Smooth muscle cell (in vitro differentiated cells): ENCODE data around the gene PRKCA. TPM values are rescaled to one million over a fixed set of nuclear protein-coding genes. Genes with fewer than 3 reads are reported as not detected.

Experiments used
- DNase-seq: peaks from one replicate; lab custom pipeline; 2025; ENCODE audit not compliant: unreplicated experiment; lab: John Stamatoyannopoulos, UW
- H2AFZ ChIP-seq: fragments of 200-600 bp; sonication (generic); 2 replicates; pipeline ENCODE4 v1.6.0; 2016; ENCODE audit warnings: antibody characterized with exemption, low read depth, mild to moderate bottlenecking
- H3F3A ChIP-seq: fragments of 200-600 bp; sonication (generic); 2 replicates; pipeline ENCODE4 v1.6.0; 2017; ENCODE audit warnings: antibody characterized with exemption, low read depth
- H3K27ac ChIP-seq: fragments of 200-600 bp; sonication (generic); 2 replicates; pipeline ENCODE4 v1.5.1; 2016; ENCODE audit warnings: low read depth, mild to moderate bottlenecking
- H3K27me3 ChIP-seq: fragments of 200-600 bp; sonication (generic); 2 replicates; pipeline ENCODE4 v1.6.1; 2016; ENCODE audit warnings: low read depth, mild to moderate bottlenecking
- H3K36me3 ChIP-seq: fragments of 200-600 bp; sonication (generic); 2 replicates; pipeline ENCODE4 v1.5.1; 2016; ENCODE audit warnings: low read depth
- H3K4me1 ChIP-seq: fragments of 200-600 bp; sonication (generic); 2 replicates; pipeline ENCODE4 v1.5.1; 2016; ENCODE audit warnings: low read depth
- H3K4me2 ChIP-seq: fragments of 200-600 bp; sonication (generic); 2 replicates; pipeline ENCODE4 v1.6.0; 2016; ENCODE audit warnings: mild to moderate bottlenecking
- H3K4me3 ChIP-seq: fragments of 200-600 bp; sonication (generic); 2 replicates; pipeline ENCODE4 v1.5.1; 2016; ENCODE audit warnings: mild to moderate bottlenecking
- H3K79me2 ChIP-seq: fragments of 200-600 bp; sonication (generic); 2 replicates; pipeline ENCODE4 v1.6.0; 2016; ENCODE audit warnings: low read depth, mild to moderate bottlenecking
- H3K9ac ChIP-seq: fragments of 200-600 bp; sonication (generic); 2 replicates; pipeline ENCODE4 v1.6.0; 2016; ENCODE audit warnings: low read depth
- H3K9me3 ChIP-seq: fragments of 200-600 bp; sonication (generic); replicated peaks from 2 replicates; pipeline ENCODE4 v1.5.1; 2016; ENCODE audit warnings: low read depth
- H4K20me1 ChIP-seq: fragments of 200-600 bp; sonication (generic); 2 replicates; pipeline ENCODE4 v1.6.0; 2016; ENCODE audit warnings: low read depth
- CTCF ChIP-seq: fragments of 200-600 bp; sonication (generic); IDR thresholded peaks from 2 replicates; pipeline ENCODE4 v1.5.1; 2017; ENCODE audit warnings: borderline replicate concordance, mild to moderate bottlenecking, antibody characterized with exemption; ENCODE audit not compliant: insufficient read depth, poor library complexity, severe bottlenecking
- WGBS: methylation state at CpG from one replicate; pipeline ENCODE4 v1.1.7; 2016; ENCODE audit warnings: low lambda C conversion rate; 5-methylcytosine and 5-hydroxymethylcytosine counted together
- polyA plus RNA-seq: library from polyadenylated mRNA; unstranded; fragments of >200 nt; fragmentation: Nextera tagmentation; extraction: Ambion mirVana; gene quantifications from 2 replicates; pipeline ENCODE4 v1.2.1, GENCODE V29; 2016
- total RNA-seq: library from RNA; depleted of rRNA; stranded (reverse); fragments of >200 nt; gene quantifications from 2 replicates; pipeline ENCODE4 v1.2.3, GENCODE V29; 2014

The PRKCA gene
- total and polyA plus RNA-seq, 2 experiments from 2014 or later, result 0.78 to 7.1 TPM

DNA sequence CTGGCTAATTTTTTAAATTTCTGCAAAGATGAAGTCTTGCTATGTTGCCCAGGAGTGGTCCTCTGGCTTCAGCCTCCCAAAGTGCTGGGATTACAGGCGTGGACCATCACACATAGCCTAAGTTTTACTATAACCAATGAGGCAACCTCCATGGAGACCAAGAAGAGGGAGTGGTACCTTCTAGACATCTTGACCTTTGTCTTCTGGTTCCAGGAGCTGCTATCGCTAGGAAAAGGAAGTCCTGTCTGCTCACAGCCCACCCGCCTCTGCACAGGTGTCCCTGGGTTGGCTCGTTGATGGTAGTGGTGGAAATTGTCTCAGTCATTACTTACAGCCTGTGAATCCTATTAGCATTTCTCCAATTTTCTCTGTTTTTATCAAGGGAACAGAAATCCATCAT lies 169.7 kb downstream of the PRKCA start:
- Histone ChIP-seq H3K27me3 (no peaks in the 10 kb centered on the region), H3F3A (peaks cover 4% of the 10 kb centered on the region), H3K9me3 (no peaks in the 10 kb centered on the region), H3K79me2 (no peaks in the 10 kb centered on the region), H3K4me1 (peaks cover 24% of the 10 kb centered on the region), H3K9ac (no peak overlapping the region), H3K36me3 (no peaks in the 10 kb centered on the region), H3K27ac (no peak overlapping the region), H4K20me1 (no peaks in the 10 kb centered on the region), H2AFZ (no peak overlapping the region), H3K4me2 (no peak overlapping the region), H3K4me3 (no peak overlapping the region)
- no peak for DNase-seq
- 97% methylated on average over 4 of the region's 4 CpGs for WGBS
- no peak for TF ChIP-seq CTCF

DNA sequence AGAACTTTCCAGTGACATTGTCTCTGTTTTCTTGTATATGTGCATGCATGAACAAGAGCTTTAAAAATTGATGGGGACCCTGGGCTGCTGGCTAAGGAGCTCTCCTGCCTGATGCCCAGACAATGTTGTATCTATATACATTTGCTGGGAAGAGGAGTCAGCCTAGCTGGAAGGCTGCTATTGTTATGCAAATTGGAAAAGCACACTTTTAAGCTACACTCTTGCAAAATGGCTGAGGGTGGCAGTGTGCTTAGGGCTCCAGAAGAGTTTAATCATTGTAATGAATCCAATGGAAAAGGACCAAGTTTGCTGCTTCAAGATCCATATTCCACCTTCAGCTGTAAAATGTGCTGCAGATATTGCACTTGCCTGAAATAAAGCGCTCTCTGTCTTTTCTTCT lies 171.8 kb downstream of the PRKCA start:
- peaks cover 11% of the 10 kb centered on the region for H3K4me1 ChIP-seq
- no peaks in the 10 kb centered on the region for H3K36me3 ChIP-seq
- H3K9me3 ChIP-seq, result no peaks in the 10 kb centered on the region
- DNase-seq, result no peak
- 84% methylated on average over 1 of the region's 1 CpG for WGBS
- H3F3A ChIP-seq, result no peaks in the 10 kb centered on the region
- no peak for TF ChIP-seq CTCF
- H3K79me2 ChIP-seq, result no peaks in the 10 kb centered on the region
- H3K9ac ChIP-seq, result no peak overlapping the region
- no peaks in the 10 kb centered on the region for H3K27me3 ChIP-seq
- H2AFZ ChIP-seq, result no peak overlapping the region
- H3K4me2 ChIP-seq, result no peak overlapping the region
- no peak overlapping the region for H3K4me3 ChIP-seq
- no peak overlapping the region for H3K27ac ChIP-seq
- H4K20me1 ChIP-seq, result no peaks in the 10 kb centered on the region

DNA sequence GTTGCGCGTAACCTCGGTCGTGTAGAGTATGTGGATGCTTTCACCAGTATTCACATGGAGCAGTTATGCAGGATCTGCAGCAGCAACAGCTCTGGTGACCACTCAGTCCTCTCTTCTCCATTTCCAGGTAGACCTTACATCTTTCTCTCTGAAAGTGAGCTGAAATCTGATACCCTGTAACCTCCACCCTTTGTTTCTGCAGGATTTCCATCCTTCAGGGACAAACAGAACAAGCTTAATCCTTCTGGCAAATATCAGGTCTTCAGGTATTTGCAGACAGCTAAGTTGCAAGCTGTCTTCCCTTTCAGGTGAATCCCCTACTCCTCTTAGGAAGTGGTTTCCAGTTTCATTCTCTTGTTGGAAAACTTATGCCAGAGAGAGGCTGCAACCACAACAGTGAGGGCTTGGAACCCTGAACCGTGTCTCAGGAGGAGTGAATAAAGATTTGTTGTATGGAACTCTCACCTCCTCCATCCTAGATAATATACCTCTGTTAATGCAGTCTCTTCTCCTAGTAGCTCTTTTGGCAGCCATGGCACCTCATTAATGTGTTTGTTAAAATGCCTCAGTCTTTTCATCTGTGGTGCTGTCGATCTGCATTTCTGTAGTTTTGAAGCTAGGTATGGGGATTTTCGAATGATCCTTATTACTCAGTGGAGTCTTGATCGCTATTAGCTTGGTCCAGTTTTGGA lies 172.5 kb downstream of the PRKCA start:
- Histone ChIP-seq H3K9ac (no peak overlapping the region), H3K27ac (no peak overlapping the region), H3F3A (no peaks in the 10 kb centered on the region), H3K79me2 (no peaks in the 10 kb centered on the region), H3K36me3 (no peaks in the 10 kb centered on the region), H3K9me3 (no peaks in the 10 kb centered on the region), H3K4me3 (no peak overlapping the region), H3K27me3 (no peaks in the 10 kb centered on the region), H4K20me1 (no peaks in the 10 kb centered on the region), H3K4me1 (peaks cover 10% of the 10 kb centered on the region), H3K4me2 (no peak overlapping the region), H2AFZ (no peak overlapping the region)
- no peak for TF ChIP-seq CTCF
- WGBS, result 79% methylated on average over 8 of the region's 8 CpGs
- DNase-seq, result no peak

DNA sequence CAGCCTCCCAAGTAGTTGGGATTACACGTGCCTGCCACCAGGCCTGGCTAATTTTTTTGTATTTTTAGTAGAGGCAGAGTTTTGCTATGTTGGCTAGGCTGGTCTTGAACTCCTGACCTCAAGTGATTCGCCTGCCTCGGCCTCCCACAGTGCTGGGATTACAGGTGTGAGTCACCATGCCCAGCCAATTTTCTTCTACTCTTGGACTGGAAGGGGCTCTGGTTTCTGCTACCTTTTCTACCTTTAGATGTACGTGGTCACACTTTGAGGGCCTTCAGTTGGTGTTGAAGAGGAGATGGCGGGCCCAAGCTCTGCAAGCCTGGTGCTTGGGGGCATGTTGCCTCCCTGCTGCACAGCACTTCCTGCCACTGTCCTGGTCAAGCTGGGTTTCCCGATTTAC lies 173.6 kb downstream of the PRKCA start:
- WGBS, result 91% methylated on average over 6 of the region's 6 CpGs
- H3K79me2 ChIP-seq, result no peaks in the 10 kb centered on the region
- no peak overlapping the region for H3K27ac ChIP-seq
- no peaks in the 10 kb centered on the region for H3K36me3 ChIP-seq
- H2AFZ ChIP-seq, result no peak overlapping the region
- no peaks in the 10 kb centered on the region for H3F3A ChIP-seq
- H3K4me1 ChIP-seq, result peaks cover 10% of the 10 kb centered on the region
- DNase-seq, result no peak
- no peak overlapping the region for H3K4me3 ChIP-seq
- H3K27me3 ChIP-seq, result no peaks in the 10 kb centered on the region
- no peaks in the 10 kb centered on the region for H4K20me1 ChIP-seq
- no peak for TF ChIP-seq CTCF
- no peaks in the 10 kb centered on the region for H3K9me3 ChIP-seq
- no peak overlapping the region for H3K4me2 ChIP-seq
- no peak overlapping the region for H3K9ac ChIP-seq
